Measurements from ENCODE around the gene CDKAL1. TPM values are rescaled to one million over a fixed set of nuclear protein-coding genes. Genes with fewer than 3 reads are reported as not detected.

Gene CDKAL1
- total and polyA plus RNA-seq, 10 of the 15 experiments (the other 5 are each of a cell fraction or from before 2014, with no cell fraction given) = 10.7 to 26.9 (median 17.3) TPM

- H3K4me3 ChIP-seq = no peak overlapping the region
- no peaks in the 10 kb centered on the region; the same call in 1 of the 3 replicates for H3K9me3 ChIP-seq (replicated peaks; ENCODE audit: control insufficient read depth, insufficient read depth, low read length)
- H3K4me2 ChIP-seq (ENCODE audit: control insufficient read depth, insufficient read depth) = no peak overlapping the region
- no peak overlapping the region for H2AFZ ChIP-seq (ENCODE audit: control insufficient read depth, low read depth, low read length)
- no peaks in the 10 kb centered on the region for H4K20me1 ChIP-seq (ENCODE audit: control insufficient read depth, insufficient read depth)
- TF ChIP-seq LARP7 (IDR thresholded peaks at IDR 0.05) (no peak), RFX5 (IDR thresholded peaks at IDR 0.05; ENCODE audit: low read depth, low read length) (no peak), ZNF592 (IDR thresholded peaks at IDR 0.05) (no peak), IRF3 (IDR thresholded peaks at IDR 0.05) (no peak), CTCF (IDR thresholded peaks at IDR 0.05 in 2 of 3, conservative IDR thresholded peaks at IDR 0.05 in 1 of 3; ENCODE audit: control insufficient read depth in 2 of 3, extremely low read depth in 1 of 3, insufficient read depth in 1 of 3, low read depth in 3 of 3, low read length in 3 of 3) (no peak), RAD51 (IDR thresholded peaks at IDR 0.05) (no peak), CBFB (IDR thresholded peaks at IDR 0.05; ENCODE audit: low read depth) (no peak), CREB1 (IDR thresholded peaks at IDR 0.05; ENCODE audit: low read depth) (no peak), IKZF1 (conservative IDR thresholded peaks at IDR 0.05) (no peak), ZNF622 (IDR thresholded peaks at IDR 0.05) (no peak), USF1 (IDR thresholded peaks at IDR 0.05; ENCODE audit: borderline replicate concordance, extremely low read length, insufficient read depth, low read depth, low read length) (no peak), KDM1A (IDR thresholded peaks at IDR 0.05; ENCODE audit: borderline replicate concordance) (no peak), MLLT1 (IDR thresholded peaks at IDR 0.05) (no peak)
- ChIA-PET SMC1A (ENCODE audit: uncharacterized antibody, unreplicated experiment) (interaction anchor here (1.3 kb wide), 1 partner anchor 10 kb away, joined by 3 read pairs; no protein-coding TSS in a partner anchor), RAD21 (ENCODE audit: unreplicated experiment) (interaction anchor here (0.5 kb wide), 1 partner anchor 137 kb away, joined by 3 read pairs; no protein-coding TSS in a partner anchor), POLR2A (no interaction called here), CTCF (interaction anchor here (0.6 to 0.9 kb wide), 2 partner anchors 40 to 552 kb away, joined by 3 to 4 read pairs; no protein-coding TSS in a partner anchor)
- no peak overlapping the region for H3K9ac ChIP-seq (ENCODE audit: control insufficient read depth, insufficient read depth, low read length)
- in situ Hi-C loops (cut with MboI) (no loop called here), intact Hi-C loops (cut with micrococcal nuclease; ENCODE audit: unreplicated experiment) (no loop called here)
- no peak overlapping the region for H3K27ac ChIP-seq (ENCODE audit: control insufficient read depth, insufficient read depth)
- no peaks in the 10 kb centered on the region for H3K4me1 ChIP-seq (ENCODE audit: control insufficient read depth, insufficient read depth, low read length)
- no peak for ATAC-seq
- FAIRE-seq = no peak
- 96% methylated on average over 3 of the region's 3 CpGs for WGBS (ENCODE audit: insufficient coverage, insufficient replicate concordance, low lambda C conversion rate, missing lambda C conversion rate)
- H3K36me3 ChIP-seq (ENCODE audit: control insufficient read depth in 2 of 2, insufficient read depth in 2 of 2, low read length in 1 of 2) = peaks cover 0 to 1% of the 10 kb centered on the region in 2 experiments; a peak in 1 of 4 replicates
- H3K27me3 ChIP-seq (replicated peaks in 1 of 2; ENCODE audit: control insufficient read depth in 2 of 2, insufficient read depth in 2 of 2, low read length in 1 of 2) = no peaks in the 10 kb centered on the region
- H3K79me2 ChIP-seq (ENCODE audit: control insufficient read depth, insufficient read depth, low read length) = no peaks in the 10 kb centered on the region
- no peak for DNase-seq (ENCODE audit: low read depth, low spot score)
- no TSS peak for BruUV-seq (replicated peaks)
These were observed 203.7 kb downstream of the CDKAL1 start for GRCh38 chr6:20737912-20738311.
